Chondrocyte (in vitro differentiated cells): ENCODE measurements around the gene KLHL34. TPM values are rescaled to one million over a fixed set of nuclear protein-coding genes. Genes with fewer than 3 reads are reported as not detected.
A peak's percentile ranks its signal among the peaks of the same experiment; 100 is the strongest.

ENCODE experiments used
- DNase-seq: peaks from one replicate; pipeline ENCODE4 v3.0.0; 2021; ENCODE audit warnings: mixed read lengths, low spot score
- H3K27ac Mint-ChIP-seq: one replicate; pipeline ENCODE4 v1.8.0; 2021; ENCODE audit warnings: mild to moderate bottlenecking, moderate library complexity, mixed read lengths; ENCODE audit not compliant: unreplicated experiment
- H3K27me3 Mint-ChIP-seq: 2 replicates; pipeline ENCODE4 v1.8.0; 2021; ENCODE audit warnings: low read depth, mixed read lengths
- H3K36me3 Mint-ChIP-seq: 2 replicates; pipeline ENCODE4 v1.8.0; 2021; ENCODE audit warnings: low read depth, mixed read lengths
- H3K4me1 Mint-ChIP-seq: 2 replicates; pipeline ENCODE4 v1.8.0; 2021; ENCODE audit warnings: low read depth, mild to moderate bottlenecking, mixed read lengths
- H3K4me3 Mint-ChIP-seq: one replicate; pipeline ENCODE4 v1.8.0; 2021; ENCODE audit warnings: mild to moderate bottlenecking, moderate library complexity, mixed read lengths; ENCODE audit not compliant: unreplicated experiment
- H3K9me3 Mint-ChIP-seq: 2 replicates; pipeline ENCODE4 v1.8.0; 2021; ENCODE audit warnings: low read depth, mixed read lengths
- CTCF ChIP-seq: fragments of 200-600 bp; sonication (generic); IDR thresholded peaks from 2 replicates; pipeline ENCODE4 v1.5.0; 2021; ENCODE audit warnings: antibody characterized with exemption, mild to moderate bottlenecking, moderate library complexity
- long read RNA-seq: library from polyadenylated mRNA; stranded (forward); transcript quantifications from one replicate; pipeline ENCODE4 v2.0.0, GENCODE V29; 2021
- total RNA-seq: library from RNA; stranded (reverse); gene quantifications from 3 replicates; pipeline ENCODE4 v1.2.1, GENCODE V29; 2021

Gene KLHL34
- not detected in 3 replicates for total RNA-seq
- long read RNA-seq, result 0 reads

GRCh38 chrX:21658152-21658737, at the start of gene KLHL34:
KLHL34 (minus strand) TSS chrX:21658330; CDS start chrX:21657788, 542 bp downstream.
- H3K4me3 Mint-ChIP-seq, result no peak within 1 kb of the TSS
- no peaks in the 10 kb centered on the region for H3K27me3 Mint-ChIP-seq
- H3K4me1 Mint-ChIP-seq, result peaks cover 10% of the 10 kb centered on the region
- no peak for TF ChIP-seq CTCF
- H3K36me3 Mint-ChIP-seq, result no peaks in the 10 kb centered on the region
- H3K27ac Mint-ChIP-seq, result no peak within 1 kb of the TSS
- H3K9me3 Mint-ChIP-seq, result no peaks in the 10 kb centered on the region
- peak; percentile 92 for DNase-seq

GRCh38 chrX:21705225-21705624, 47.1 kb upstream of the KLHL34 start:
- peaks cover 8% of the 10 kb centered on the region for H3K4me1 Mint-ChIP-seq
- DNase-seq, result no peak
- H3K27ac Mint-ChIP-seq, result no peak overlapping the region
- H3K36me3 Mint-ChIP-seq, result no peaks in the 10 kb centered on the region
- H3K27me3 Mint-ChIP-seq, result no peaks in the 10 kb centered on the region
- H3K9me3 Mint-ChIP-seq, result peaks cover 14% of the 10 kb centered on the region
- no peak for TF ChIP-seq CTCF
- H3K4me3 Mint-ChIP-seq, result no peak overlapping the region

GRCh38 chrX:21702725-21703124, 44.6 kb upstream of the KLHL34 start:
- H3K9me3 Mint-ChIP-seq, result peaks cover 9% of the 10 kb centered on the region
- no peak overlapping the region for H3K27ac Mint-ChIP-seq
- no peaks in the 10 kb centered on the region for H3K27me3 Mint-ChIP-seq
- no peaks in the 10 kb centered on the region for H3K36me3 Mint-ChIP-seq
- TF ChIP-seq CTCF, result no peak
- H3K4me1 Mint-ChIP-seq, result peaks cover 15% of the 10 kb centered on the region
- no peak overlapping the region for H3K4me3 Mint-ChIP-seq
- no peak for DNase-seq

- Mint-ChIP-seq H3K27me3 (no peaks in the 10 kb centered on the region), H3K36me3 (no peaks in the 10 kb centered on the region), H3K27ac (no peak overlapping the region), H3K9me3 (no peaks in the 10 kb centered on the region), H3K4me3 (no peak overlapping the region), H3K4me1 (peaks cover 15% of the 10 kb centered on the region)
- no peak for DNase-seq
- TF ChIP-seq CTCF, result no peak
These were observed 42.8 kb upstream of the KLHL34 start for GRCh38 chrX:21700967-21701366.

GRCh38 chrX:21700275-21700674, 42.1 kb upstream of the KLHL34 start:
- Mint-ChIP-seq H3K4me1 (peaks cover 15% of the 10 kb centered on the region), H3K4me3 (no peak overlapping the region), H3K27ac (no peak overlapping the region), H3K9me3 (no peaks in the 10 kb centered on the region), H3K36me3 (no peaks in the 10 kb centered on the region), H3K27me3 (no peaks in the 10 kb centered on the region)
- no peak for DNase-seq
- TF ChIP-seq CTCF, result no peak
